RCC 7860 (cell line): Measurements from ENCODE around the gene MMP10.

Experiments
- DNase-seq: peaks from one replicate; pipeline ENCODE4 v3.0.0-alpha.2; 2015; ENCODE audit warnings: low spot score
- FAIRE-seq: peaks from 2 replicates; lab custom pipeline; 2012; peaks lifted over from hg19 to GRCh38; lab: Jason Lieb, UNC

Gene MMP10

DNA sequence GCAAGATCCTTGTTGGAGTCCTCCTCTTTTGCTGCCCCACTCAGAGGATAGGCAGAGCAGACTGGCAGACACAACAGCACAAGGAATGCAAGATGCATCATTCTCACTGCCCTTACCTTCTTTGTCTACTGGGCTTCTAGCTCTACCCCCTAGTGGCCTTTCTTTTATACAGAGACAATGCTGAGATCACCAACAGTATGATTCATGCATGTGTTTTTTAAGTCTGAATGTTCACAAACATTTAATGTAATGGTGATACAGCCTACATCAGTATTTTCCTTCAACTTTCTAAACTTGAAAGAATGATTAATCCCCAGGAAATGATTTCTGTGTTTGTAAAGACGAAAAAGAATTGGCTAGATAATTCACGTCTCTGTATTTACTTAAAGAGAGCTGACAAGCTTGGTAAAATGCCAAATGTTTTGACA lies at the start of gene MMP10:
TSS of gene MMP10 (minus strand) at position 138 of the 428 bp plus-strand sequence. CDS start at position 101, 37 bp downstream.
- peak; percentile 68 for FAIRE-seq
- DNase-seq, result peak; percentile 55

DNA sequence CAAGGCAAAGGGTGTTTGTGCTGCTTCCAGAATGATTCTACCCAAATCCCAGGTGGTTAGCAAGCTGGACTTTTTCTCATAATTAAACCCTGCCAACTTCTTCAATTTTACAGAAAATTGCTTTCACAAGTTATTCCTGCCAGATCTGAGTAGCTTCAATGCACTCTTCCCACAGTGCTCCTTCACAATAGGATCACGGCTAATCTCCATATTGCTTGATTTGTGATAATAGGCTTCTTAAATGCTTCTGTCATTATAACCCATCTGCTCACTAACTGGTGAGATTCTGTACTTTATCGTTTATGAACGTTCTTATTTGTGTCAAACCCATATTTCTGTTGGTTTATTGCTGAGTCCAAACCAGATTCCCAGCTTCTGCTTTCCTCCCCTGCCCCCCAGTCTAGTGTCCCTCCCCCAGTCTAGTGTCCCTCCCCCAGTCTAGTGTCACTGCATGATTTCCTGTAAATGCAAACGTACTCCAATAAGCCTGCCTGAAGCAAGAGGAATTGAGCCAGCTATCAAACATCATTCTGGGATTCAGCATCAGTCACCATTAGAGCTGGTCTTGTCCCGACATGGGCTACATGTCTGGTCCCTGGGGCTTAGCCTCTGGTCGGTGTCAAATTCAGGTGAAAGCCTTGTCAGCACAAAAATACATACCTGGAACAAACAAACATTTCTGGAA lies 49.0 kb upstream of the MMP10 start:
- FAIRE-seq (no peak), DNase-seq (no peak)

DNA sequence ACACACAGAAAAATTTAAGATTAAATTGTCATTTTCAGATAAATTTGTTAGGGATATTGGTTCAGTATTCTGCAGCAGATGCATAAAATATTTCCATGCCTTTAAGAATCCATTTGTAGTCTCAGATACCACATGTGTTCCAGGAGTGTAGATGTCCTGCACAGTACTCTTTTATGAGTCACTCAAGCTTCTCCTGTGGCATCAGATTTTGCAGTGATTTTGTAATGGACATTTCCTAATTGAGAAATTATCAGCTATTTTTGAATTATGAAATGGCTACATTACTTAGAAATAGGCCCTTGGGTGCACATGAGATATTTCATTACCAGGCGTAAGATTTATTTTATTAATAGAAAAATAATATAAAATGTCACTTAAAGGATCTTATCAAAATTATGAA lies 44.1 kb upstream of the MMP10 start:
- DNase-seq (no peak), FAIRE-seq (no peak)

GRCh38 chr11:102819491-102819890 lies 39.1 kb upstream of the MMP10 start:
- DNase-seq, result no peak
- FAIRE-seq, result no peak

- FAIRE-seq, result no peak
- DNase-seq, result no peak
Measured at GRCh38 chr11:102813484-102813883, 33.1 kb upstream of the MMP10 start.

- no peak for DNase-seq
- no peak for FAIRE-seq
Measured at GRCh38 chr11:102812188-102812587, 31.8 kb upstream of the MMP10 start.

- FAIRE-seq (peak; percentile 61), DNase-seq (peak; percentile 24)
Measured at GRCh38 chr11:102810950-102811660, 30.7 kb upstream of the MMP10 start.

- FAIRE-seq (no peak), DNase-seq (no peak)
Measured at GRCh38 chr11:102809971-102810370, 29.5 kb upstream of the MMP10 start.

DNA sequence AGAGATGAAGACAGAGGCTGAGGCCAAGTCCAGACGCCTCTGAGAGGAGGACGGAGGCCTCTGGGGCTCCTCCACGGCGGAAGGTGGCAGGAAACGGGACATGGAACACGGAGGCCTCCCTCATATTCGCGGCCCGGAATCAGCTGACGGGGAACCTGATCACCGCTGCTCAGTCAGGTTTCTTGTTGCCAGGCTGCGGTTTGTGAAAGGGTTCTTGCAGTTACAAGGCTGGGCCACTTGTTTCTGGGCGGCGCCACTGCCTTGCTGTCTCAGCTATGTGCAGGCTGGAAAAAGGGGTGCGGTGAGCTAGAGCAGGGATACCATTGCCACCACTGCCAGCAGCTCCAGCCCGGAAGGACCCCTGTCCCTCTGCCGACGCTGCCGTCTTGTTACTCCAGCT lies 27.5 kb upstream of the MMP10 start:
- FAIRE-seq, result no peak

DNA sequence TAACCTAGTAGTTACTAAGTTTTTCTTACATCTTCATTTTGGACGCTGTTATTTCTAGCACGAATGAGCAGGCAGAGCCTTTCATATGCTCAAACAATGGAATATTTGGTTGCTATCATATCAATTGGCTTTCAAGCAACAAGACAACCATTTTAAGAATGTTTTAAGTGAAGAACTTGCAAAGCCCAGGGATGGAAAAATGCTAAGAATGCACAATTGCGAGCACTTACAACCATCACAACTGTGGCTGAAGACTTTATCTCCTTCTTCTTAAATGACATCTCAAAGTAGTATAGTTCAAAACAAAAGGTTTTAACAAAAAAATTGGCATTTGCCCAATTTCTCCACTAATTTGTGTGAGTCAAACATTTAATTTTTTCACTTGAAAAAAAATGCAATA lies 25.9 kb upstream of the MMP10 start:
- FAIRE-seq (no peak), DNase-seq (no peak)

More for the DNA sequence above, 27.5 kb upstream of the MMP10 start:
- no peak for DNase-seq

GRCh38 chr11:102802341-102802740 lies 21.9 kb upstream of the MMP10 start:
- FAIRE-seq (no peak), DNase-seq (no peak)

- no peak for FAIRE-seq
Measured at GRCh38 chr11:102800767-102801166, 20.3 kb upstream of the MMP10 start.

DNA sequence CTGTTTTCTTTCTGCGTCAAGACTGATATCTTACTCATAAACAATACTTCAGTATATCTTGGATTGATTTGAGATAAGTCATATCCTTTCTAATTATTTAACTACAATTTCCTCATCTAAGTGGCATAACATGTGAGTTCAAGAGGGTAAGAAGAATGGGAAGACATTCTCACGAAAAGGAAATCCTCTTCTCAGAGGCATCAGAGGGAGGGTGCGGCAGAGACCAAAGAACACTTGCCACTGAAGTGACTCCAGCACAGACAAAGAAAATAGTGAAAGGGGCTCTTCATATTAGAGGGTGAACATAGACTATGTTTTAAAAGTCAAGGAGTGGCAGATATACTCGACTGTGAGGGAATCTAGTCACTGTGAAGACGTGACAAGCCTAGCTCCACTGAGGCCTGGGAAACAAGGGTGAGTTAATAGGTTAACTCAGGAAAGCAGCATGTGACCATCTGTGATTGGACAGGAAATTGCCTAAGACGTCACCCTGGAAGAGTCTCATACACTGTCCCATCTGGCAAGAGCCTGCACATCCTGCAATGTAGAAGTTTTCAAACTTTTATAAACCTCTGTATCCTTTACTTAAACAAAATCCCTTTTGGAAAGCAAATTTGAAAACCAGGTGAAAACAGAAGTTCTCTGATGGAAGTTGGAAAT lies 19.4 kb upstream of the MMP10 start:
- DNase-seq, result no peak
- no peak for FAIRE-seq

More at GRCh38 chr11:102800767-102801166, 20.3 kb upstream of the MMP10 start:
- DNase-seq, result no peak

- DNase-seq, result peak; percentile 42
- FAIRE-seq, result peak; percentile 25
Measured at GRCh38 chr11:102798012-102798746, 17.8 kb upstream of the MMP10 start, which contains the start of gene MMP1. Gene MMP1 (minus strand): TSS chr11:102798160. CDS start chr11:102798092, 68 bp downstream.

- FAIRE-seq, result no peak
- peak; percentile 21 for DNase-seq
Measured at GRCh38 chr11:102794382-102794781, 14.0 kb upstream of the MMP10 start.

- DNase-seq, result no peak
- FAIRE-seq, result no peak
Measured at GRCh38 chr11:102793677-102794290, 13.4 kb upstream of the MMP10 start.

- DNase-seq (no peak), FAIRE-seq (no peak)
Measured at GRCh38 chr11:102792604-102793003, 12.2 kb upstream of the MMP10 start.

DNA sequence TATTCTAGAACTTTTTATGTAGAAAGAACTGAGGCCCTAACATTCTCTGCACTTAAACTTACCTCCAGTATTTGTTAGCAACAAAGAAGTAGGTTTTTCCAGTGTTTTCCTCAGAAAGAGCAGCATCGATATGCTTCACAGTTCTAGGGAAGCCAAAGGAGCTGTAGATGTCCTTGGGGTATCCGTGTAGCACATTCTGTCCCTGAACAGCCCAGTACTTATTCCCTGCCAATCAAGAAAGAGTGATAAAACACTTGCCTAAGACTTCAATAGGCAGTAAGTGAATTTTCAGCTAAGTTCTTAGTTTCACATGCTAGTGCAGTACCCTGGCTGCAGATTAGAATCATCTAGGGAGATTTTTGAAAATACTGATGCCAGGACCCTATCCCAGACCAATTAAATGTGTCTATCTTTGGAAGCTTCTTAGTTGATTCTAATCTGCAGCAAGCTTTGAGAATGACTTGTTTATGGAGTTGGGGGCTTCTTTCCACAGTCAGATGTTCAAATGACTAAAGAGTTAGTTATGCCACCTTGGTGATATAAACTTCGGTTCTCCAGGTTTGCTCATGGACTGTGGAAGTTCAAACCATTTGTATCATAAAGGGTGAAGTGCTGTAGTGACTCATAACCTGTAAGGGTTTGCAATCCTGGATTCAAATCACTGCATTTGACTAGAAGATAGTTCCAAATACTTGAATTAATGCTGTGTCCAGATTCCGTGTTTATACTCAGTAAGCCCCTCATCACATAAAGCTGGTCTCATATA lies 11.0 kb upstream of the MMP10 start:
- DNase-seq (peak; percentile 65), FAIRE-seq (peak; percentile 55)

DNA sequence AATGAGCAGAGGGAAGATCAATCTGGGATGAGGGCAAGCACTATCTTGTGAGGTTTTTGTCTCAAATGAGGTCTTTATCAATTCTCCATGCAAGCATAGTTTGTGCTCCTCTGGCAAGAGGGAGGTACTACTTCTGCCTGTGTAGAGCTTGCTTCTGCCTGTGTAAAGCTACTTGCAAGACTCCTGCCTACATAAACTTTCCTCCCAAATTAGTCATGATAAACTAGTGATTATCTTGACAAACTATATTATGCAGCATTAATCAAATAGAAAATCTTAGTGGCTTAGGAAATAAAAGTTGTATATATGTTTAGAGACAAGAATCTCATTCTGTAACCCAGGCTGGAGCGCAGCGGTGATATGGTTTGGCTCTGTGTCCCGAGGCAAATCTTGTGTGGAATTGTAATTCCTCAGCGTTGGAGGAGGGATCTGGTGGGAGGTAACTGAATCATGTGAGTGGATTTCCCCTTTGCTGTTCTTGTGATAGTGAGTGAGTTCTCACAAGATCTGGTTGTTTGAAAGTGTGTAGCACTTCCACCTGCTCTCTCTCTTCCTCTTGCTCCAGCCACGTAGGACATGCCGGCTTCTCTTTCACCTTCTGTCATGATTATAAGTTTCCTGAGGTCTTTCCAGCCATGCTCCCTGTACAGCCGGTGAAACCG lies 8.0 kb upstream of the MMP10 start:
- FAIRE-seq, result no peak

More for the DNA sequence above, 8.0 kb upstream of the MMP10 start:
- DNase-seq, result no peak
